ENCODE results near the gene SBSN. TPM values are rescaled to one million over a fixed set of nuclear protein-coding genes. Genes with fewer than 3 reads are reported as not detected.

SBSN gene
- total RNA-seq, 4 donors from 2014 or later: 0.37 TPM; not detected in 3

- DNase-seq: no peak
- H3K27me3 ChIP-seq: no peaks in the 10 kb centered on the region
These were observed 16.8 kb downstream of the SBSN start for GRCh38 chr19:35511337-35511736.

GRCh38 chr19:35510626-35510964 is 17.5 kb downstream of the SBSN start:
- intact Hi-C loops (cut with DNase I; ENCODE audit: low total_unique reads): no loop called here
- no peak for DNase-seq
- H3K27ac ChIP-seq: no peak overlapping the region
- H3K36me3 ChIP-seq: no peaks in the 10 kb centered on the region
- H3K27me3 ChIP-seq: no peaks in the 10 kb centered on the region
- H3K9me3 ChIP-seq: no peaks in the 10 kb centered on the region
- H3K4me3 ChIP-seq: peak overlapping the region; percentile 16 to 38
- TF ChIP-seq CTCF (IDR thresholded peaks at IDR 0.05): no peak
- TF ChIP-seq POLR2A (IDR thresholded peaks at IDR 0.05): no peak
- no peaks in the 10 kb centered on the region for H3K4me1 ChIP-seq

More at GRCh38 chr19:35511337-35511736, 16.8 kb downstream of the SBSN start:
- TF ChIP-seq POLR2A (IDR thresholded peaks at IDR 0.05): no peak
- TF ChIP-seq CTCF (IDR thresholded peaks at IDR 0.05): no peak
- H3K9me3 ChIP-seq: no peaks in the 10 kb centered on the region
- no peaks in the 10 kb centered on the region for H3K4me1 ChIP-seq
- H3K4me3 ChIP-seq: no peak overlapping the region
- no peak overlapping the region for H3K27ac ChIP-seq
- H3K36me3 ChIP-seq: no peaks in the 10 kb centered on the region
- intact Hi-C loops (cut with DNase I; ENCODE audit: low total_unique reads): no loop called here

GRCh38 chr19:35509861-35510625 is 18.1 kb downstream of the SBSN start:
- H3K4me3 ChIP-seq: peak overlapping the region; percentile 16 to 38
- H3K36me3 ChIP-seq: no peaks in the 10 kb centered on the region
- no peaks in the 10 kb centered on the region for H3K27me3 ChIP-seq
- peak overlapping the region; percentile 34 to 72 for H3K27ac ChIP-seq
- intact Hi-C loops (cut with DNase I; ENCODE audit: low total_unique reads): no loop called here
- TF ChIP-seq POLR2A (IDR thresholded peaks at IDR 0.05) (peak in 1 of 2 donors; percentile 42), CTCF (IDR thresholded peaks at IDR 0.05) (peak; percentile 87 to 97 (median 91))
- H3K9me3 ChIP-seq: no peaks in the 10 kb centered on the region
- peak; percentile 74 to 81 for DNase-seq
- H3K4me1 ChIP-seq: no peaks in the 10 kb centered on the region

- peak overlapping the region in 1 of 2 donors; percentile 38 for H3K4me3 ChIP-seq
- H3K27me3 ChIP-seq: no peaks in the 10 kb centered on the region
- no peaks in the 10 kb centered on the region for H3K36me3 ChIP-seq
- H3K4me1 ChIP-seq: no peaks in the 10 kb centered on the region
- peak in 1 of 2 donors; percentile 29 for DNase-seq
- no peaks in the 10 kb centered on the region for H3K9me3 ChIP-seq
- no peak for TF ChIP-seq POLR2A (IDR thresholded peaks at IDR 0.05)
- TF ChIP-seq CTCF (IDR thresholded peaks at IDR 0.05): no peak
- intact Hi-C loops (cut with DNase I; ENCODE audit: low total_unique reads): no loop called here
- H3K27ac ChIP-seq: peak overlapping the region in 1 of 2 donors; percentile 72
These were observed 19.0 kb downstream of the SBSN start for GRCh38 chr19:35509018-35509652.

- no peak overlapping the region for H3K27ac ChIP-seq
- no peaks in the 10 kb centered on the region for H3K27me3 ChIP-seq
- no peak overlapping the region for H3K4me3 ChIP-seq
- H3K36me3 ChIP-seq: no peaks in the 10 kb centered on the region
- H3K9me3 ChIP-seq: no peaks in the 10 kb centered on the region
- H3K4me1 ChIP-seq: no peaks in the 10 kb centered on the region
- no peak for TF ChIP-seq POLR2A (IDR thresholded peaks at IDR 0.05)
- intact Hi-C loops (cut with DNase I; ENCODE audit: low total_unique reads): no loop called here
- DNase-seq: no peak
These were observed 20.0 kb downstream of the SBSN start for GRCh38 chr19:35508129-35508528.
